Stimulated activated CD4-positive, alpha-beta T cell treated with anti-CD3 and anti-CD28 coated beads, Interleukin-15, amount 100 ng/mL, for 48 hours (primary cell): Measurements from ENCODE around the gene TMEM119.

ENCODE experiments used
- DNase-seq, 2 donors: peaks; one replicate each; pipeline ENCODE4 v3.0.0-alpha.2; 2020; ENCODE audit warnings: low read depth in 2 of 2

The TMEM119 gene

GRCh38 chr12:108616359-108616758 is 18.5 kb upstream of the TMEM119 start:
- DNase-seq = no peak

- DNase-seq = no peak
Observed at GRCh38 chr12:108615918-108616317, 18.0 kb upstream of the TMEM119 start.

GRCh38 chr12:108614639-108615038 is 16.8 kb upstream of the TMEM119 start:
- no peak for DNase-seq

- DNase-seq = no peak
Observed at GRCh38 chr12:108614041-108614440, 16.2 kb upstream of the TMEM119 start.

GRCh38 chr12:108613548-108613947 is 15.7 kb upstream of the TMEM119 start:
- DNase-seq = no peak

- no peak for DNase-seq
Observed at GRCh38 chr12:108612788-108613282, 15.0 kb upstream of the TMEM119 start.

GRCh38 chr12:108611884-108612415 is 14.1 kb upstream of the TMEM119 start:
- no peak for DNase-seq

DNA sequence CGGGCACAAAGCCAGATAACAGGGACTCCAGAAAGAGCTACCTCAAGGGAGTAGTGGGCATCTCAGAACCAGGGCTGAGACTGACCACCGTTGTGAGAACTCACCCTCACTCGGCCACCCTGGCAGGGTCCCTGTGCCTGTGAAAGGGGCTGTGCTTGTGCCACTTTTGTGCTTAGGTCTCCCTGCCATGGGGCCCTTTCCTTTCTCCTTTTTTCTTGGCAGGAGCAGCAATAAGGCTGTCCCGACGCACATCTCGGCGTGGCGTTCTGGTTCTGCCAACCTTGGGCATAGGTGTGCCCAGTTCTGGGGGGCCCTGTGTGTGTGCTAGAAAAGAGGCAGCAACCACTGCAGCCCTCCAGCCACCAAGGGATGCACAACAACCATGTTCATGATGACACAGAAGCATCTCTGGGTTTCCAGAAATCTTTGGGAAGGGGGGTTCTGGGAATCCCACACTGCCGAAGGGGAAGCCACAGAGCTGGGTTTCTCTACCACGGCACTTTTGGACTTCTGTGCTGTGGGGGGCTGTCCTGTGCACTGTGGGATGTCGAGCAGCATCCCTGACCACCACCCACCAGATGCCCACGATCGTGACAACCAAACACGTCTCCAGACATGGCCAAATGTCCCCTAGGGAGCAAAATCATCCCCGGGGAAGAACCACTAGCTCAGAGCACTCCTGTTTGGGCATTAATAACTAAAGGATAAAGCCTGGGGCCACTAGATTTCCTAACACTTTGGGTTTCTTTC is 13.1 kb upstream of the TMEM119 start:
- DNase-seq = no peak

DNA sequence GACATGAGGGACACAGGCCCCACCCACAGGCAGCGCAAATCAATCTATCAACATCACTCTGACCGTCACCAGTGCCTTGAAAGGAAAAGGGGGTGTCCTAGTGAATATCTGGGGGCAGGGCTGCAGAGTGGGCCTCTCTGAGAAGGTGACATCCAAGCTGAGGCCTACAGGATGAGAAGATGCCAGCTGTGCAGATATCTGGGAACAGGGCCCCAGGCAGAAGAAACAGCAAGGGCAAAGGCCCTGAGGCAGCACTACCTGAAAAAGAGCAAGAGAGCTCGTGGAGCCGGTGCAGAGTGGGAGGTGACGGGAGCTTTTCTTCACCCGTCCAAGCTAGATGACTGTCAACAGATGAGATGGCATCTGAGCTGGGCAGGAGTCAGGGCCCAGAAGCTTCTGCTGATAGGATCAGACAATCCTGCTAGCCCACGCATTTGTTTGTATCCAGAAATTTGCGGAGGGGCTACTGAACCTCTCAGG is 12.5 kb upstream of the TMEM119 start:
- DNase-seq = no peak

GRCh38 chr12:108609537-108610335 is 11.9 kb upstream of the TMEM119 start:
- no peak for DNase-seq

GRCh38 chr12:108608616-108609015 is 10.7 kb upstream of the TMEM119 start:
- DNase-seq = no peak

DNA sequence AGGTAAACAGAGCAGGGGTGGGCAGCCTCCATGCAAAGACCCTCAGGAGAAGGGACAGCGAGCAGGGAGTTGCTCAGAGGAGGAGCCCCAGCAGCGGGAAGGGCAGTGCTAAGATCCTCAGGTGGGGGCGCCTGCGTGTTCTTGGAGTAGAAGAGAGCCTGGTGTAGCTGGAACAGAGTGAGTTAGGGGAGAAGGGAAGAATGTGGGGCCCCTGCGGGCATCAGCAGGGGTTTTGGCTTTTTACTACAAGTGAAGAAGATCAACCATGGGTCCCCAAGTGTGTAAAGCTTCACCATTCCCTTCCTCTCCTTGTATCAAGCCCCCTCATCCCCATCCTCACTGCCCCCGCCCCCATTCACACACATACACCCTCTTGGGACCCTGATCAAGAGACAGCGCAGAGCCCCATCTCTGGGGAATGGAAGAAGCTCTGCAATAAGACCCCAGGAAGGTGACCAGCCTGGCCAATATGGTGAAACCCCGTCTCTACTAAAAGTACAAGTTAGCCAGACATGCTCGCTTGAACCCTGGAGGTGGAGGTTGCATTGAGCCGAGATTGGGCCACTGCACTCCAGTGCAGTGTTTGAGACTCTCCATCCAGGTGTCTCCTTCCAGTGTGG is 10.2 kb upstream of the TMEM119 start:
- DNase-seq = no peak

- DNase-seq = no peak
Observed at GRCh38 chr12:108606492-108606891, 8.6 kb upstream of the TMEM119 start.

GRCh38 chr12:108605690-108606406 is 8.0 kb upstream of the TMEM119 start:
- no peak for DNase-seq

DNA sequence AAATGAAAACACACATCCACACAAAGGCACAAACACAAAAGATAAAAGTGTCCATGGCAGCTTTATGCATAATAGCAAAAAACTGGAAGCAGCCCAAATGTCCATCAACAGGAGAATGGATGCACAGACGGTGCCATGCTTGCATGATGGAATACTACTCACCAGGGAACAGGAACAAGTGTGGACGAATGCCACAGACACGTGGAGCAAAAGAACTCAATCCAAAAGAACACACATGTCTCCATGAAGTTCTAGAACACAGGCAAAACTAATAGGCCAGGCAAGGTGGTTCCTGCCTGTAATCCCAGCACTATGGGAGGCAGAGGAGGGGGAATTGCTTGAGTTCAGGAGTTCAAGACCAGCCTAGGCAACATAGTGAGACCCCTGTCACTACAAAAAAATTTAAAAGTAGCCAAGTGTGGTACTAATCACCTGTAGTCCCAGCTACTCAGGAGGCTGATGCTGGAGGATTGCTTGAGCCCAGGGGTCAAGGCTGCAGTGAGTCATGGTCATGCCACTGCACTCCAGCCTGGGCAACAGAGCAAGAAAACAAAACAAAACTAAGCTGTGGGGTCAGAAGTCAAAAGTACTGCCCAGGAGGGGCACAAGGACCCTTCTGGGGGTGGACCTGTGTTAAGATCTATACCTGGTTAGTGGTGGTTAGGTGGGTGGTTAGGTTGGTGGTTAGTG is 7.3 kb upstream of the TMEM119 start:
- no peak for DNase-seq

GRCh38 chr12:108604208-108604941 is 6.5 kb upstream of the TMEM119 start:
- no peak for DNase-seq

GRCh38 chr12:108603743-108604142 is 5.9 kb upstream of the TMEM119 start:
- DNase-seq = no peak

DNA sequence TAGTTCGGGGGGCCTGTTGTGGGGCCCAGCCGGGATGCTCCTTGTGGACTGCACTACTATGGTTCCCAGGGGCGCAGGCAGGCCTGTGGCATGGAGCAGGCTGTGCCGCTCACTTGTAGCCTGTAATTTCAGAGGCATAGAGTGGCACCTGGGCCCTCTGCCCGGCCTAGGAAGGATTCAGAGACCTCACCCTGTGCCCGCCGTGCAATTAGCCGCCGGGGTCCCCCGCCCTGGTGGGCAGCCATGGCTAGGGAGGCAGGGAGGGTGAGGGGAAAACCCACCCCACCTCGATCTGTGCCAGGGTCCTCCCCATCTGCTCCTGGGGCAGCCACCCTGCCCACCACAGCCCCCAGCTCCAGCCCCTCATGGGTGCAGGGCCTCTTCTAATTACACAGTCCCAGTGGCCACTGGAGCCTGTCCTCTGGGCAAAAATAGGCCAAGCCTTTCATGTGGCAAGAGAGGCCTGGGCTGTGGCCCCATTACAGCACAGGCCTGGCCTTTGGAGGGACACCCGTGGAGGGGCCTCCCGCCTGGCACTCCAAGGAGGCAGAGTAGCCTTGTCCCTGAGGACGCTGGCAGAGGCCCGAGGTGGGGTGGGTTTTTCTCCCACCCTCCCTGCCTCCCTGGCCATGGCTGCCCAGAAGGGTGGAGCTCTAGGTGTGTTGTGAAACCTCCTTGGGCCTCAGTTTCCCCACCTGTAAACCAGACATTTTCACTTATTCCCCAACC is 5.3 kb upstream of the TMEM119 start:
- DNase-seq = no peak

GRCh38 chr12:108602209-108602705 is 4.4 kb upstream of the TMEM119 start:
- no peak for DNase-seq
